Measurements from ENCODE around the gene OR1G1. TPM values are rescaled to one million over a fixed set of nuclear protein-coding genes. Genes with fewer than 3 reads are reported as not detected.

Gene OR1G1
- total and polyA plus RNA-seq, 2 experiments from 2014 or later = not detected

Other genes with a start within 250 kb of the OR1G1 start
- not detected in 2 replicates for gene OR1D5, start 63.9 kb downstream of the OR1G1 start, total RNA-seq (2014; rRNA removed; shearing (Covaris generic))
- not detected in 2 replicates for gene OR1D5, start 63.9 kb downstream of the OR1G1 start, polyA plus RNA-seq (2016; fragmentation: Nextera tagmentation; extraction: Ambion mirVana)
- not detected in 2 replicates for gene OR1D2, start 23.1 kb downstream of the OR1G1 start, total RNA-seq (2014; rRNA removed; shearing (Covaris generic))
- not detected in 2 replicates for gene OR1D2, start 23.1 kb downstream of the OR1G1 start, polyA plus RNA-seq (2016; fragmentation: Nextera tagmentation; extraction: Ambion mirVana)
- not detected in 2 replicates for gene OR1A2, start 70.0 kb upstream of the OR1G1 start, total RNA-seq (2014; rRNA removed; shearing (Covaris generic))
- gene OR1A2, start 70.0 kb upstream of the OR1G1 start, polyA plus RNA-seq (2016; fragmentation: Nextera tagmentation; extraction: Ambion mirVana) = not detected in 2 replicates
- gene OR1A1, start 80.1 kb upstream of the OR1G1 start, total RNA-seq (2014; rRNA removed; shearing (Covaris generic)) = not detected in 2 replicates
- gene OR1A1, start 80.1 kb upstream of the OR1G1 start, polyA plus RNA-seq (2016; fragmentation: Nextera tagmentation; extraction: Ambion mirVana) = not detected in 2 replicates
- gene OR3A1, start 170.8 kb upstream of the OR1G1 start, total RNA-seq (2014; rRNA removed; shearing (Covaris generic)) = 0.59 and 0.89 TPM in 2 replicates
- 0.40 and 1.2 TPM in 2 replicates for gene OR3A1, start 170.8 kb upstream of the OR1G1 start, polyA plus RNA-seq (2016; fragmentation: Nextera tagmentation; extraction: Ambion mirVana)